ENCODE results near the gene DES. TPM values are rescaled to one million over a fixed set of nuclear protein-coding genes. Genes with fewer than 3 reads are reported as not detected.

The DES gene
- total RNA-seq, 1 experiment from 2014 or later = not detected

DNA sequence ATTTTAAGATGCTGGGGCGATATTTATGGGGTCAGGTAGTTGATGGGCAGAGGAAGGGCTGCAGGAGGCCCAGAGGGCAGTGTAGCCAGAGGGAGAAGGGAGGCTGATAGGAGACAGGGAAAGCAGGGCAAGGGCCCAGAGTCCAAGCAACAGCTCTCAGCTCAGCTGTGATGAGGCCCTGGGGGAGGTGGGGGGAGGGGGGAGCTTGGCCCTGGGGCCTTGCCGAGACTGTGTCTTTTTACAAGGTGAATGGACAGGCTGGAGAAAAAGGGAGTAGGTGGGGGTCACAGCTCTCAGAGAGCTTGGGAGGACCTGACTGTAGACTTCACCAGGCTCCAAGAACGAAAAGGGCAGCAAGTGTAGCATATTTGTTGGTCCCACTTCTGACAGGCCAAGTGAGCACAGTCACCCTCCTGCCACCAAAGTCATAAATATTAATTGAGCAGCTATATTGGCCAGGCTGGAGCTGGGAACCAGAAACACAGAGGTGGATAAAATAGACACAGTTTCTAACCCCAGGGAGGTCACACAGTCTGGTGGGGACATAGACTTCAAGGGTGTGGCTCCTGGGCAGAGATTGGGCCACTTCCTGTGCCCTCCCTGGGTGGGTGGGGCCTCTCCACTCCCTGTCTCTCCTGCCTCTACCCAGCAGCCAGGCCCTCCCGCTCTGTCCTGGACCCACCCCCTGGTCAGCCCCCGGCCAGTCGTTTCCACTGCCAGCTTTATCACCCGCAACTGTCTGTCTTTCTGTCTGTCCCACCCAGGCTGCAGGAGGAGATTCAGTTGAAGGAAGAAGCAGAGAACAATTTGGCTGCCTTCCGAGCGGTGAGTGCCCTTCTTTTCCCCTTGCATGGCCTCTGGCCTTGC, 1.4 kb downstream of the DES start:
- no peak for DNase-seq (ENCODE audit: low read depth)

GRCh38 chr2:219420687-219421086, 2.5 kb downstream of the DES start:
- no peak for DNase-seq (ENCODE audit: low read depth)

- DNase-seq (ENCODE audit: low read depth) = no peak
Measured at GRCh38 chr2:219421323-219421722, 3.1 kb downstream of the DES start.

DNA sequence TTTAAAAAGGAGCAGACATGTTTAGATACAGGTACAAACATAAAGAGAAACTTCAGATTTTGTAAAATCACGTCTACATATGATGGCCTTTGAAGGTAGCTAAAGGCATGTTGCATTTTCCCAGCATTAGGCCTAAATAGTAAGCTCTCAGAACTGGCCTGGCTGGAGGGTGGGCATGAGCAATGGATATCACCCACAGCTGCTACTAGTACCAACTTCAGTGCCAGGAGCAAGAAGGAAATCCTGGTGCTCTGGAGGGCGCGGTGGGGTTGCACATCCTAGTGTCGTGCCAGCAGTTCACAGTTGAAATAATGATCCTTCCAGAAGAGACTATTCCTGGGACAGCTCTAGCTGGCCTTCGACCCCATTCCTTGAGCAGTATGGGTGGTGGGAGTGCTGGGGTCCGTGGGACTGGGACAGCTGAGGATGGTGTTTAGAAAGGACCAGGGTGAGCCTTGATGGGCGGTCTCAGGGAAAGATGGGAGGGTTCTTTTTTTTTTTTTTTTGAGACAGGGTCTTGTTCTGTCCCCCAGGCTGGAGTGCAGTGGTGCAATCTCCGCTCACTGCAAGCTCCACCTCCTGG, 4.9 kb downstream of the DES start:
- no peak for DNase-seq (ENCODE audit: low read depth)

DNA sequence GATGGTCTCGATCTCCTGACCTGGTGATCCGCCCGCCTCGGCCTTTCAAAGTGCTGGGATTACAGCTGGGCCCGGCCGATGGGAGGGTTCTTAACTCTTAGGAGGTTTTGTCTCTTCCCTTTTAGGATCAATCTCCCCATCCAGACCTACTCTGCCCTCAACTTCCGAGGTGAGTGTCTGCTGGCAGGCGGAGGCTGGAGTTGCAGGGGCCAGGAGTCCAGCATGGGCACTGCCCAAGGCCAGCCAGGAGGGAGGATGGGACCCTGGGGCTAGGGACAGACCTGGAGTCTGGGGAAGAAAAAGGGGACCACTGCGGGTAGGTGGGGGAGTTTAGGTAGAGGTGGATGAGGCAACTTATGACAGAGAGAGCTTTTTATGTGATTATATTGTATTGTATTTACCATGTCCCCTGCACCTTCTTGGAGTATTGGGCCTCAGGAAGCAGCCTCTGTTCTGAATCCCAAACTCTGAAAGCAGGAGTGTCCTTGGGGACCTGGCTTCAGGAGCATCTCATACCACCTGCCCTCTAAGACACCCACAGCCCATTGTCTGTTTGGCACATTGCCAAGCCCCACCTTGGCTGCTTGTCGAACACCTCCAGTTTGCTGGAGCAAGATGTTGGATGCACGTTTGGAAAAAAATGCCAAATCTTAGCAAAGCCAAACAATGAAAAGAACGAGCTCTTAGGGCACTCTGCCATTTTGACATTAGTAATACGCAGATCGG, 5.6 kb downstream of the DES start:
- DNase-seq (ENCODE audit: low read depth) = no peak

GRCh38 chr2:219425238-219426067, 7.3 kb downstream of the DES start:
- DNase-seq (ENCODE audit: low read depth) = no peak

GRCh38 chr2:219426068-219426443, 7.9 kb downstream of the DES start:
- DNase-seq (ENCODE audit: low read depth) = no peak

DNA sequence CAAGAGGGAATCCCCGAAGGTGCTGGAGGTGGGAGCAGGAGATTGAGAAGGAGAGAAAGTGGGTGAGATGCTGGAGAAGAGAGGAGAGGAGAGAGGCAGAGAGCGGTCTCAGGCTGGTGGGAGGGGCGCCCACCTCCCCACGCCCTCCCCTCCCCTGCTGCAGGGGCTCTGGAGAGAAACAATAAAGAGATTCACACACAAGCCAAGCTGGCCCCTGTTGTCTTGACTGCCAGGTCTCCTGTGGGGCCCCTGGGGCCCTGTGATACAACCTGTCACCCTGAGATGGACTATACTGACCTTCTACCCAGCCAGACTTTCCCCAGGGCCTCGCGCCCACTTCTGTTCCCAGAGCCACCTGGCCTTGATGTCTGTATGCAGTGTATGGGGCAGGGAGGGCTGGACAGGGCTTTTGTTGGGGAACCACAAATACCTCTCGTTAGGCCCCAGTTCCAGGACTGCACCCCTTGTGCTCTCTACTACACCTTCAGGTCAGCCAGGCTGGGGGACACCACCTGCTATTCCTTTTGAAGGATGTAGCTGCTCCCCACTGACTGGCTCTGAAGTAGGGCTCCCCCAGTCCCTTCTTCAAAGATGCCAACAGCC, 8.5 kb downstream of the DES start:
- no peak for DNase-seq (ENCODE audit: low read depth)

DNA sequence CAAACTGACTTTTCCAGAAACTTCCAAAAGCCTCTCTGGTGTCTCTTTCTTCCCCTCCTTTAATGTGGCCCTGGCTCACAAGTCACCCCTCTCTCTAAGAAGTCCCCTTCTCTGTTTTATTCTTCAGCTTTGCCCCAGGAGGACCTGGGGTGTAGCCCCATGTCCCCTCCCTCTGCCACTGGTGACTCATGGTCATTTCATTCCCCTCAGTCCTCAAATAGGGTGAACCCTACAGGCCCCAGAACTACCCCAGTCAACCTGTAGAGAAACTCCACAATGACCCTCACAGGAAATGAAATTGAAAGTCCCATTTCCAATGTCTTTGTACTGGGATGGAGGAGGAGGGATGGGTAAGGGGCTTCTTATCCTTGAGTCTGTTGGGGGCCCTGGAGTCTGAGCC, 10.3 kb downstream of the DES start:
- DNase-seq (ENCODE audit: low read depth) = no peak

DNA sequence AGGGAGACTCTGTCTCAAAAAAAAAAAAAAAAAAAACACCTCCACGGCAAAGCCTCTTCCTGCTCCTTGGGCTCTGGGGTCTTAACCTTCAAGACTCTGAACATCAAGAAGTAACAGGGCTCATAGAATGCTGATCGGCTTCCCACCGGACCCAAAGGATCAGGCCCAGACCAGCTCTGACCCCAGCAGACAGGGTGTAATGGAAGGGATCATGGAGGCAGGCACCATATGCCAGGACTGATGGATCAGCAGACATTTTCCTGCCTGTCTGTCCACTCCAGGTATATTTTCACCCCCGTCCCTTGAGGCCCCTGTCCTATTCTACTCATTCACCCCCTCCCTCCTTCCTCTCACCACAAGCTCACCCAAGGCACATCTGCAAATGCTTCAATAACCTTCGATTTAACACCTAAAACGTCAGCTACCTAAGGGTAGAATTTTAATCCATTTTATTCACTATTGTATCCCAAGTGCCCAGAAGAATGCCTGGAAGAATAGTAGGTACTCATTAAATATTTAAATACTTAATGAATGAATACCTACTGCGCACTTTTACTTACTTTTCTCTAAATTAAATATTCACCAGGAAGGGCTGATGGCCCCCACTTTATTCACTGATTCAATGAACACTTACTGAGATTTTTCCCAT, 11.9 kb downstream of the DES start:
- no peak for DNase-seq (ENCODE audit: low read depth)

DNA sequence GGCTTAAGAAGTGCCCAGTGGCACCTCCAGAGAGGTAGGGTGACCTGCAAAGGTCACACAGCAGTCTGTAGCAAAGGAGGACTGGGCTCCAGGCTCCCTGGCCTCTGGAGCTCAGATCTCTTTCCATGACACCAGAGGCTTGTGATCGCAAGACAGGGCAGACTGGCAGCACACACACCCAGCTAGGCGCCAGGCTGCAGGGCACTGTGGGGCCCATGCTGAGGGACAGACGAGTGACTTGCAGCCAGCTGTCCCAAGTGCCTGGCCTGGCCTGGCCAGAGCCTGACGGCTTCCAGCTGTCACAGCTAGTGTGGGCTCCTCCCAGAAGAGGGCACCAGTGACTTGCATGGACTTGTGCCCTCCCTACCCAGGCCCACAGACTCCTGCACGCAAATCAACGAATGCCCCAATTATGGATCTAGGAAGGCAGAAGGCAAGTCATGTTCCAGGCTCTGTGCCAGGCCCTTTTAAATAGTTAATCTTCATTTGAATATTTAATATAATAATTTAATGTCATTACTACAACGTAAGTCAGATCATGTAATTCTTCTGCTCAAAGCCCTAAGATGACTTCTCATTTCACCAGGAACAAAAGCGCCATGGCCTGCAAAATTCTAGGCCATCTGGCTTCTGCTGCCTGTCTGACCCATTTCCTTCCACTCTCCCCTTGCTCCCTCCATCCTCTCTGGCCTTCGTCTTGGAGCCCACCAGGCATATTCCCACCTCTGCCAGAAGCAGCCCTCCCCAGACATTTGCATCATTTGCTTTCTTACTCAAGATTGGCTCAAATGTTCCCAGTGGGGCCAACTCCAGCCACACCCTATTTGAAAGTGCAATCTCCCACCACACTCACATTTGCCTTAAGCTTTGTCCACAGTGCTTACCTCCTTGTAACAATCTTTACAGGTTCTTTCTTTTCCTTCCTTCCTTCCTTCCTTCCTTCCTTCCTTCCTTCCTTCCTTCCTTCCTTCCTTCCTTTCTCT, 12.7 kb downstream of the DES start:
- DNase-seq (ENCODE audit: low read depth) = peak; percentile 61

GRCh38 chr2:219433666-219434467, 15.7 kb downstream of the DES start:
- peak; percentile 25 for DNase-seq (ENCODE audit: low read depth)

- no peak for DNase-seq (ENCODE audit: low read depth)
Measured at GRCh38 chr2:219434468-219434717, 16.2 kb downstream of the DES start.

DNA sequence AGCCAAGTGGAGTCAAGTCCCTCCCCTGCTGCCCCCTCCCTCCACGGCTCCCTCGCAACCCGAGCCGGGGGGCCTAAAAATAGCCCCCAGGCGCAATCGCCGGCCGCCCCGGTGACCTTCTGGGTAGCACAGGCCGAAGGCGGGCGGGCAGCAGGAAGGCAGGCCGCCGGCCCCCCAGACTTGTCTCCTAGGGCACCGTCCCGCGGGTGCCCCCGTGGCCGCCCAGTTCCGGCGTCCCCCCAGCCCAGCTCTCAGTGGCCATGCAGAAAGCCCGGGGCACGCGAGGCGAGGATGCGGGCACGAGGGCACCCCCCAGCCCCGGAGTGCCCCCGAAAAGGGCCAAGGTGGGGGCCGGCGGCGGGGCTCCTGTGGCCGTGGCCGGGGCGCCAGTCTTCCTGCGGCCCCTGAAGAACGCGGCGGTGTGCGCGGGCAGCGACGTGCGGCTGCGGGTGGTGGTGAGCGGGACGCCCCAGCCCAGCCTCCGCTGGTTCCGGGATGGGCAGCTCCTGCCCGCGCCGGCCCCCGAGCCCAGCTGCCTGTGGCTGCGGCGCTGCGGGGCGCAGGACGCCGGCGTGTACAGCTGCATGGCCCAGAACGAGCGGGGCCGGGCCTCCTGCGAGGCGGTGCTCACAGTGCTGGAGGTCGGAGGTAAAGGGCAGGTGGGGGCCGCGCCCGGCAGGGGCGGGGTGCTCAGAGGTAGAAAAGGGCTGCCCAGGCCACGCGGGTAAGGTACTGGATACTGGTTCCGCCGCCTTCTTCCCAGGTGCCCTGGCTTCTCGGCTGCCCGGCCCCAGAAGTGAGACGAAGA, 16.7 kb downstream of the DES start, which contains the start of gene SPEG:
SPEG (plus strand) TSS at position 126 of the 808 bp plus-strand sequence; CDS start at position 261, 135 bp downstream.
- DNase-seq (ENCODE audit: low read depth) = no peak

DNA sequence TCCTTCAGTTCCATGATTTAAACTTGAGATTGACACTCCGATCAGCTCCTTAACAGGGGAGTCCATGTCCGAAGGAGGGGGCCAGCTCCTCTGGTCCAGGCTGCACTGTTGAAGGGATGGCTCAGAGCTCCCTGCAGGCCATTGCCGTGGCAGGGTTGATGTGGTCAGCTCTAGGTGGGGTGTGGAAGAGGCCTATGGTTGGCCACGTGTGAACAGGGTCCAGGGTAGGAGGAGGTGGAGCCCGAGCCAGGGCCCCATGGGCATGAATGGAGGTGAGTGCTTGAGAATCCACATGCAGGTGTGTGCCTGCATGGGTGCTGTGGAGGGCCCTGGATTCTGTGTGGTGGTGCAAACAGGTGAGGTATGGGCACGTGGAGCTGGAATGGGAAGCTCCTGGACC, 17.5 kb downstream of the DES start:
- no peak for DNase-seq (ENCODE audit: low read depth)

GRCh38 chr2:219436491-219436890, 18.3 kb downstream of the DES start:
- no peak for DNase-seq (ENCODE audit: low read depth)

GRCh38 chr2:219437141-219437540, 19.0 kb downstream of the DES start:
- no peak for DNase-seq (ENCODE audit: low read depth)

- no peak for DNase-seq (ENCODE audit: low read depth)
Measured at GRCh38 chr2:219437690-219438206, 19.6 kb downstream of the DES start.

All from M059J (cell line).